Glutamatergic neuron (in vitro differentiated cells): ENCODE results near the gene IFNGR2. TPM values are rescaled to one million over a fixed set of nuclear protein-coding genes. Genes with fewer than 3 reads are reported as not detected.

Experiments
- DNase-seq: peaks from one replicate; pipeline ENCODE4 v3.0.0; 2022
- H3K27ac Mint-ChIP-seq: one replicate; pipeline ENCODE4 v1.8.0; 2020; ENCODE audit warnings: mild to moderate bottlenecking, mixed read lengths, inconsistent platforms; ENCODE audit not compliant: unreplicated experiment
- H3K27me3 Mint-ChIP-seq: one replicate; pipeline ENCODE4 v1.8.0; 2020; ENCODE audit warnings: mild to moderate bottlenecking, moderate library complexity, mixed read lengths, inconsistent platforms; ENCODE audit not compliant: unreplicated experiment
- H3K36me3 Mint-ChIP-seq: one replicate; pipeline ENCODE4 v1.8.0; 2020; ENCODE audit warnings: mild to moderate bottlenecking, mixed read lengths, inconsistent platforms; ENCODE audit not compliant: unreplicated experiment
- H3K4me1 Mint-ChIP-seq: one replicate; pipeline ENCODE4 v1.8.0; 2020; ENCODE audit warnings: mild to moderate bottlenecking, low read depth, mixed read lengths, inconsistent platforms; ENCODE audit not compliant: unreplicated experiment
- H3K4me3 Mint-ChIP-seq: one replicate; pipeline ENCODE4 v1.8.0; 2020; ENCODE audit warnings: mild to moderate bottlenecking, mixed read lengths, inconsistent platforms; ENCODE audit not compliant: unreplicated experiment
- H3K9me3 Mint-ChIP-seq: one replicate; pipeline ENCODE4 v1.8.0; 2020; ENCODE audit warnings: mild to moderate bottlenecking, moderate library complexity, mixed read lengths, inconsistent platforms; ENCODE audit not compliant: unreplicated experiment
- total RNA-seq: library from RNA; stranded (reverse); fragmentation: NEBNext Ultra II Directional; extraction: Animal tissue kit (Norgen Biotek cat#: 25700); gene quantifications from one replicate; pipeline ENCODE4 v1.2.1, GENCODE V29; 2021; ENCODE audit not compliant: unreplicated experiment
- TF ChIP-seq, protein P1 (sequence below): fragments of 200-600 bp; sonication (generic); IDR thresholded peaks from one replicate; pipeline ENCODE4 v1.5.0; 2021; ENCODE audit not compliant: partially characterized antibody, unreplicated experiment

IFNGR2 gene
- total RNA-seq, 1 donor from 2014 or later: 9.6 TPM

- DNase-seq: no peak
- no peak overlapping the region for H3K4me3 Mint-ChIP-seq
- H3K36me3 Mint-ChIP-seq: peaks cover 12% of the 10 kb centered on the region
- peaks cover 1% of the 10 kb centered on the region for H3K27me3 Mint-ChIP-seq
- no peaks in the 10 kb centered on the region for H3K4me1 Mint-ChIP-seq
- TF ChIP-seq, protein P1, sequence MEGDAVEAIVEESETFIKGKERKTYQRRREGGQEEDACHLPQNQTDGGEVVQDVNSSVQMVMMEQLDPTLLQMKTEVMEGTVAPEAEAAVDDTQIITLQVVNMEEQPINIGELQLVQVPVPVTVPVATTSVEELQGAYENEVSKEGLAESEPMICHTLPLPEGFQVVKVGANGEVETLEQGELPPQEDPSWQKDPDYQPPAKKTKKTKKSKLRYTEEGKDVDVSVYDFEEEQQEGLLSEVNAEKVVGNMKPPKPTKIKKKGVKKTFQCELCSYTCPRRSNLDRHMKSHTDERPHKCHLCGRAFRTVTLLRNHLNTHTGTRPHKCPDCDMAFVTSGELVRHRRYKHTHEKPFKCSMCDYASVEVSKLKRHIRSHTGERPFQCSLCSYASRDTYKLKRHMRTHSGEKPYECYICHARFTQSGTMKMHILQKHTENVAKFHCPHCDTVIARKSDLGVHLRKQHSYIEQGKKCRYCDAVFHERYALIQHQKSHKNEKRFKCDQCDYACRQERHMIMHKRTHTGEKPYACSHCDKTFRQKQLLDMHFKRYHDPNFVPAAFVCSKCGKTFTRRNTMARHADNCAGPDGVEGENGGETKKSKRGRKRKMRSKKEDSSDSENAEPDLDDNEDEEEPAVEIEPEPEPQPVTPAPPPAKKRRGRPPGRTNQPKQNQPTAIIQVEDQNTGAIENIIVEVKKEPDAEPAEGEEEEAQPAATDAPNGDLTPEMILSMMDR: no peak
- H3K27ac Mint-ChIP-seq: no peak overlapping the region
- H3K9me3 Mint-ChIP-seq: peaks cover 16% of the 10 kb centered on the region
Measured at GRCh38 chr21:33367309-33367973, 35.8 kb upstream of the IFNGR2 start.

GRCh38 chr21:33368124-33368523 lies 35.1 kb upstream of the IFNGR2 start:
- Mint-ChIP-seq H3K9me3 (peaks cover 16% of the 10 kb centered on the region), H3K27ac (no peak overlapping the region), H3K27me3 (peaks cover 1% of the 10 kb centered on the region), H3K36me3 (peaks cover 12% of the 10 kb centered on the region), H3K4me3 (no peak overlapping the region), H3K4me1 (no peaks in the 10 kb centered on the region)
- no peak for DNase-seq
- TF ChIP-seq, protein P1: no peak

GRCh38 chr21:33368576-33368975 lies 34.6 kb upstream of the IFNGR2 start:
- Mint-ChIP-seq H3K27ac (no peak overlapping the region), H3K27me3 (peaks cover 1% of the 10 kb centered on the region), H3K9me3 (peaks cover 16% of the 10 kb centered on the region), H3K4me3 (no peak overlapping the region), H3K4me1 (no peaks in the 10 kb centered on the region), H3K36me3 (peaks cover 12% of the 10 kb centered on the region)
- no peak for DNase-seq
- TF ChIP-seq, protein P1: no peak

DNA sequence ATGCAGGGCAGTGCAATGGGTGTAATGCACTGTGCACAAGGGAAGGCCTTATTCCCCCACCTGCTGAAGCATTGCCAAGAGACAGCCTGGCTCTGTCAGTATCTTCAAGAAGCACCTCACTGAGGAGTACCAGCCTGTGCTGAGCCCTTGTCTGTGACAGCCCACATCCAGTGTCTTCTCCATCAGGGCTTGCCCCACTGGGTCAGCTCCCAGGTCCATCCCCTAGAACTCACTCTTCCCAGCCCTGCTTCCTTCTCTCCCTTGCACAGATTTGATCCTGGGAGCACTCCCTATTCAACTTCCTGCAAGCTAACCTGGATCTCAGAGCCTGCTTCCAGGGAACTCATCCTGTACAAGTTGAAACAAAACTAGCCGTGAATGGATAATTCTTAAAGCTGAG lies 33.6 kb upstream of the IFNGR2 start:
- TF ChIP-seq, protein P1: no peak
- H3K27me3 Mint-ChIP-seq: peaks cover 1% of the 10 kb centered on the region
- H3K4me3 Mint-ChIP-seq: no peak overlapping the region
- peaks cover 12% of the 10 kb centered on the region for H3K36me3 Mint-ChIP-seq
- no peak overlapping the region for H3K27ac Mint-ChIP-seq
- no peaks in the 10 kb centered on the region for H3K4me1 Mint-ChIP-seq
- DNase-seq: no peak
- H3K9me3 Mint-ChIP-seq: peaks cover 16% of the 10 kb centered on the region

- peaks cover 16% of the 10 kb centered on the region for H3K9me3 Mint-ChIP-seq
- H3K36me3 Mint-ChIP-seq: peaks cover 12% of the 10 kb centered on the region
- DNase-seq: no peak
Measured at GRCh38 chr21:33370305-33370704, 32.9 kb upstream of the IFNGR2 start.

More at GRCh38 chr21:33370305-33370704, 32.9 kb upstream of the IFNGR2 start:
- Mint-ChIP-seq H3K4me1 (no peaks in the 10 kb centered on the region), H3K4me3 (no peak overlapping the region), H3K27me3 (peaks cover 1% of the 10 kb centered on the region), H3K27ac (no peak overlapping the region)
- TF ChIP-seq, protein P1: no peak
